Measurements from ENCODE around the gene MCM6.

Gene MCM6

GRCh38 chr2:135825131-135825530, 51.1 kb downstream of the MCM6 start:
- Mint-ChIP-seq H3K4me3 (no peak overlapping the region), H3K4me1 (peaks cover 8% of the 10 kb centered on the region), H3K9me3 (peaks cover 7% of the 10 kb centered on the region), H3K27ac (no peak overlapping the region), H3K36me3 (ENCODE audit: low read depth) (no peaks in the 10 kb centered on the region), H3K27me3 (ENCODE audit: low read depth) (peaks cover 4% of the 10 kb centered on the region)
- no peak for TF ChIP-seq CTCF (IDR thresholded peaks at IDR 0.05; ENCODE audit: unreplicated experiment in 3 of 3)

GRCh38 chr2:135822855-135823254, 53.4 kb downstream of the MCM6 start:
- Mint-ChIP-seq H3K9me3 (peaks cover 7% of the 10 kb centered on the region), H3K4me1 (no peaks in the 10 kb centered on the region), H3K27ac (no peak overlapping the region), H3K36me3 (ENCODE audit: low read depth) (no peaks in the 10 kb centered on the region), H3K4me3 (no peak overlapping the region), H3K27me3 (ENCODE audit: low read depth) (peaks cover 4% of the 10 kb centered on the region)
- no peak for TF ChIP-seq CTCF (IDR thresholded peaks at IDR 0.05; ENCODE audit: unreplicated experiment in 3 of 3)

DNA sequence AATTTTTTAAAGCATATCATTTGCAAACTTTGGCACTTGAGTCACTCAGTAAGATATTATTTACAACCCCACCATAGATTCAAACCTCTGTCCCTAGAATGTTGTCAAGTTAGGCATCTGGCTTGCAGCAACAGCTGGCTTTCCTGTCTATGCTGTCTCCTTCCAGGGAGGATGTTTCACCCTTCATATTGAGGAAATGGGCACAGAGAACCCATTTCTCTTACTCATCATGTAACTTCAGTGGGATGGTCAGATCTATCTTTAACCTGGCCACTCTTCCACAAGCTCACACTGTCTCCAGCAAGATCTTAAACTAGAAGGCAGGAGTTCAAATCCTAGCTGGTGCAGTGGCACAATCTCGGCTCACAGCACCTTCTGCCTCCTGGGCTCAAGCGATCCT, 55.1 kb downstream of the MCM6 start:
- H3K4me3 Mint-ChIP-seq, result no peak overlapping the region
- H3K4me1 Mint-ChIP-seq, result no peaks in the 10 kb centered on the region
- H3K9me3 Mint-ChIP-seq, result peaks cover 7% of the 10 kb centered on the region
- H3K27ac Mint-ChIP-seq, result no peak overlapping the region
- TF ChIP-seq CTCF (IDR thresholded peaks at IDR 0.05; ENCODE audit: unreplicated experiment in 3 of 3), result no peak
- no peaks in the 10 kb centered on the region for H3K36me3 Mint-ChIP-seq (ENCODE audit: low read depth)
- peaks cover 4% of the 10 kb centered on the region for H3K27me3 Mint-ChIP-seq (ENCODE audit: low read depth)

GRCh38 chr2:135820003-135820618, 56.1 kb downstream of the MCM6 start:
- H3K4me1 Mint-ChIP-seq, result no peaks in the 10 kb centered on the region
- TF ChIP-seq CTCF (IDR thresholded peaks at IDR 0.05; ENCODE audit: unreplicated experiment in 3 of 3), result no peak
- H3K27ac Mint-ChIP-seq, result no peak overlapping the region
- H3K27me3 Mint-ChIP-seq (ENCODE audit: low read depth), result peaks cover 4% of the 10 kb centered on the region
- peaks cover 7% of the 10 kb centered on the region for H3K9me3 Mint-ChIP-seq
- no peaks in the 10 kb centered on the region for H3K36me3 Mint-ChIP-seq (ENCODE audit: low read depth)
- no peak overlapping the region for H3K4me3 Mint-ChIP-seq

DNA sequence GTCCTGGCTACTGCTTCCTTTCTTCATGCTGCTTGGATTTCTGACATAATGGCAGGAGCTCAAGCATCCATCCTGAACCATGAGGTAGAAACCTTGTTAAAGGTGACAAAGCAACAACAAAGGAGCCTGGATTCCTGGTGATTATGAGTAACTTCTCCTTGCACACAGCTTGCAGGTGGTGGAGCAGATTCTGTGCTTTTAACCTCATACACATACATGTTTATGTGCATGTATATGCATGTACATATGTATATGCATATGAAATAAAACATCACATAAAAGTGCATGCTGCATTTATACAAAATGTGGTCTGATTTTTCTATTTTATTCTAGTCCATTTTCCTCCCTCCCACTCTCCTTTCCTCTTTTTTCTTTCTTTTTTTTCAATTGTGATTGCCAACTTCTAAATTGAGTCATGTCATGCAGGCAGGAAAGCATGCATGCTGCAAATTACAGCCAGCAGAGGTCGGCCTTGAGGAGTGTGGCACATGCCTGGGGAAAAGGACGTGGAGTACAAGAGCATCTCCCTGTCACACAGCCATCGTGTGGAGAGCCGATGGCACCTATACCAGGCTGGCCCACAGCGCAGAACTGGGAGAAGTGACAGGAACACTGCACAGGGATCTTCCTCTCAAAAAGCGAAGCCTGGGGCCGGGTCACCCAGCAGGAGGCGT, 57.2 kb downstream of the MCM6 start:
- Mint-ChIP-seq H3K9me3 (peaks cover 7% of the 10 kb centered on the region), H3K4me1 (no peaks in the 10 kb centered on the region), H3K27me3 (ENCODE audit: low read depth) (peaks cover 4% of the 10 kb centered on the region), H3K27ac (no peak overlapping the region), H3K4me3 (no peak overlapping the region), H3K36me3 (ENCODE audit: low read depth) (no peaks in the 10 kb centered on the region)
- TF ChIP-seq CTCF (IDR thresholded peaks at IDR 0.05; ENCODE audit: unreplicated experiment in 3 of 3), result no peak

DNA sequence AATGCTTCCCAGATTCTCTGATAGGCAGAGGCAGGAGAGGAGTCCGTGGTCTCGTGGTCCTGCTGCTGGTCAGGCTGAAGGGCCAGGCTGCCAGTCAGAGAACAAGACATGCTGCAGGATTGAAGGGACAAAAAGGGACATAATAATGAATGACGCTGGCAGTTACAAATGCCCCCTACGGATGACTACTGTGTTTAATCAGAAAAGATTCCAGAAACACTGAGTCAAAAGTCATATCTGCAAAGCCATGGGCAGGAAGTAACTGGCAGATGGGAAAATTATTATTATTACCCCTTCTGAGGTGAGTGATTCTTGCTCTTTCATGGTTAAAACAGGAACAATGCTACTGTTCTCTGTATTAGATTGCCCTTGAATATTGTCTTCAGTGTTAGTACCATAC, 58.3 kb downstream of the MCM6 start:
- no peak overlapping the region for H3K27ac Mint-ChIP-seq
- H3K4me1 Mint-ChIP-seq, result no peaks in the 10 kb centered on the region
- H3K36me3 Mint-ChIP-seq (ENCODE audit: low read depth), result no peaks in the 10 kb centered on the region
- peaks cover 3% of the 10 kb centered on the region for H3K9me3 Mint-ChIP-seq
- no peak for TF ChIP-seq CTCF (IDR thresholded peaks at IDR 0.05; ENCODE audit: unreplicated experiment in 3 of 3)
- no peak overlapping the region for H3K4me3 Mint-ChIP-seq
- H3K27me3 Mint-ChIP-seq (ENCODE audit: low read depth), result no peaks in the 10 kb centered on the region

Measured in nephron (organoid).